ENCODE data around the gene DBH. TPM values are rescaled to one million over a fixed set of nuclear protein-coding genes. Genes with fewer than 3 reads are reported as not detected.

Gene DBH
- polyA plus RNA-seq, 1 donor, result 0.66 TPM

- DNase-seq, result no peak
- Histone ChIP-seq H3K9me3 (ENCODE audit: control insufficient read depth, low read depth, low read length) (no peaks in the 10 kb centered on the region), H3K27ac (ENCODE audit: low read length) (no peak overlapping the region), H3K4me3 (ENCODE audit: low read length) (no peak overlapping the region), H3K27me3 (ENCODE audit: control insufficient read depth, insufficient read depth, low read length) (peaks cover 2% of the 10 kb centered on the region), H3K36me3 (ENCODE audit: control insufficient read depth, insufficient read depth, low read length) (no peaks in the 10 kb centered on the region), H3K4me1 (ENCODE audit: control insufficient read depth, insufficient read depth, low read length) (no peaks in the 10 kb centered on the region)
- no CpG with 5 or more reads among the region's 11 CpGs for WGBS (ENCODE audit: insufficient coverage, low lambda C conversion rate)
These were observed 54.0 kb downstream of the DBH start for GRCh38 chr9:133690081-133690561.

DNA sequence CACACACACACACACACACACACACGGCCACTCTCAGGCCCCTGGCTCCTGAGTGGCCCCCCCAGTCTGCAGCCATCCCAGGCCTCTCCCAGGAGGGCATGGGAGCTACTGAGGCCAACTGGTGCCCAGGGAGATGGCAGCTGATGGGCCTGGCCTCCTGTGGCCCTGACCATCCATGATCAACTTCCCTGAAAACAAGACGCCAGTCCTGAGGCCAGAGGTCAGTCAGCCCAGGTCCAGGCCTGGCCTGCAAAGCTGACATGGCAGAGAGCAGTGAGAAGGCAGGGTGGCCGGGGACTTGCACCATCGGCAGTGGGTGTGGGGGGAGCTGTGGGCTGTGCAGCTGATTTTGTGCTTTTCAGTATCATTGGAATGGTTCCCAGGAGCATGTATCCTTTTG is 55.0 kb downstream of the DBH start:
- DNase-seq, result no peak
- WGBS (ENCODE audit: insufficient coverage, low lambda C conversion rate), result no CpG with 5 or more reads among the region's 4 CpGs
- no peaks in the 10 kb centered on the region for H3K36me3 ChIP-seq (ENCODE audit: control insufficient read depth, insufficient read depth, low read length)
- no peaks in the 10 kb centered on the region for H3K4me1 ChIP-seq (ENCODE audit: control insufficient read depth, insufficient read depth, low read length)
- H3K27ac ChIP-seq (ENCODE audit: low read length), result no peak overlapping the region
- peaks cover 2% of the 10 kb centered on the region for H3K27me3 ChIP-seq (ENCODE audit: control insufficient read depth, insufficient read depth, low read length)
- H3K9me3 ChIP-seq (ENCODE audit: control insufficient read depth, low read depth, low read length), result no peaks in the 10 kb centered on the region
- H3K4me3 ChIP-seq (ENCODE audit: low read length), result no peak overlapping the region

- Histone ChIP-seq H3K4me1 (ENCODE audit: control insufficient read depth, insufficient read depth, low read length) (no peaks in the 10 kb centered on the region), H3K36me3 (ENCODE audit: control insufficient read depth, insufficient read depth, low read length) (no peaks in the 10 kb centered on the region), H3K4me3 (ENCODE audit: low read length) (no peak overlapping the region), H3K27me3 (ENCODE audit: control insufficient read depth, insufficient read depth, low read length) (peaks cover 2% of the 10 kb centered on the region), H3K9me3 (ENCODE audit: control insufficient read depth, low read depth, low read length) (no peaks in the 10 kb centered on the region), H3K27ac (ENCODE audit: low read length) (no peak overlapping the region)
- no peak for DNase-seq
- WGBS (ENCODE audit: insufficient coverage, low lambda C conversion rate), result no CpG with 5 or more reads among the region's 19 CpGs
These were observed 55.6 kb downstream of the DBH start for GRCh38 chr9:133691626-133692363.

DNA sequence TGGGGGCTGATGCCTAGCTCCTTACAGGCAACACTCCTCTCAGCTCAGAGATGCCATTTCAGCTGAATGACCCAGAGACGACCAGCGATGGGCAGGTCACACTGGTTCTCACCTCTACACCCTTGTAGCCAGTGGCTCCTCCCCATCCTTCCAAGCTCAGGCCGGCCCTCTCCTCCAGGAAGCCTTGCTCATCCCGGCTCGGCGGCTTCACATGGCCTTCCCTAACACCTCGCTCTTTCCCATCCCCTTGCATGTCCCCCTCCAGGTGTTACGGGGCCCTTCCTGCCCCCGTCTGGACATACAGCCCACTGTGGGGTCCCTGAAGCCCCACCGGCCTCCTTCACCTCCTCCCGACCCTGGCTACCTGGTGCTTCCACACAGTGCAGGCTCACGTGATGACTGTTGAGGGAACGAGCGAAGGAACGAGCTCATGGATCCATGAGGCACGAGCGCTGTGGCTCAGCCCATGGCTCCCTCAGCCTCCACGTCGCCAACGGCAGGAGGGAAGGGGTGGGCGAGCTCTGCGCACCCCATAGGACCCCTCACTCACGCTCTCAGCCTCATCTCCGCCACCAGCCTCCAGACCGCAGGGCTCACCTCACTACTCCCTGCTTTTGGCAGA is 56.3 kb downstream of the DBH start:
- Histone ChIP-seq H3K36me3 (ENCODE audit: control insufficient read depth, insufficient read depth, low read length) (no peaks in the 10 kb centered on the region), H3K27me3 (ENCODE audit: control insufficient read depth, insufficient read depth, low read length) (peaks cover 2% of the 10 kb centered on the region), H3K27ac (ENCODE audit: low read length) (no peak overlapping the region), H3K4me1 (ENCODE audit: control insufficient read depth, insufficient read depth, low read length) (no peaks in the 10 kb centered on the region), H3K9me3 (ENCODE audit: control insufficient read depth, low read depth, low read length) (no peaks in the 10 kb centered on the region), H3K4me3 (ENCODE audit: low read length) (no peak overlapping the region)
- WGBS (ENCODE audit: insufficient coverage, low lambda C conversion rate), result no CpG with 5 or more reads among the region's 25 CpGs
- no peak for DNase-seq

DNA sequence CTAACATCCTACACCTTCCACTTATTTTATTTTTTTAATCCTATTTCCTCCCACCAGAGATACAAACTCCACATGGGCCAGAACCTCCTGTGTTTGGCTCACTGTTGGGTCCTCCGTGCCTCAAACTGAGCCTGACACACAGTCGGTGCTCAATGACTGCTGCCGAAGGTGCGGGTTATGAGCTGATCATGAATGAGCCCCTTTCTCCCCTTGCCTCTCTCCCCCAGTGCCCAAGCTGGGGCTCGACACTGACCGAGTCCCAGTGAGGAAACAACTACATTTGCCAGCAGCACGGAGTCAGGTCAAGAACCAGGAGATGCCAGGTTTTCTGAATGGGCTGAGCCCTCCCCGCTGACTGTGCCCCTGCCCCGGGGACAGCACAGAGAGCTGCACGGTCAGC is 57.0 kb downstream of the DBH start:
- Histone ChIP-seq H3K9me3 (ENCODE audit: control insufficient read depth, low read depth, low read length) (no peaks in the 10 kb centered on the region), H3K27ac (ENCODE audit: low read length) (no peak overlapping the region), H3K4me3 (ENCODE audit: low read length) (no peak overlapping the region), H3K4me1 (ENCODE audit: control insufficient read depth, insufficient read depth, low read length) (no peaks in the 10 kb centered on the region), H3K27me3 (ENCODE audit: control insufficient read depth, insufficient read depth, low read length) (peaks cover 3% of the 10 kb centered on the region), H3K36me3 (ENCODE audit: control insufficient read depth, insufficient read depth, low read length) (no peaks in the 10 kb centered on the region)
- DNase-seq, result no peak
- WGBS (ENCODE audit: insufficient coverage, low lambda C conversion rate), result 100% methylated on average over 1 of the region's 10 CpGs

DNA sequence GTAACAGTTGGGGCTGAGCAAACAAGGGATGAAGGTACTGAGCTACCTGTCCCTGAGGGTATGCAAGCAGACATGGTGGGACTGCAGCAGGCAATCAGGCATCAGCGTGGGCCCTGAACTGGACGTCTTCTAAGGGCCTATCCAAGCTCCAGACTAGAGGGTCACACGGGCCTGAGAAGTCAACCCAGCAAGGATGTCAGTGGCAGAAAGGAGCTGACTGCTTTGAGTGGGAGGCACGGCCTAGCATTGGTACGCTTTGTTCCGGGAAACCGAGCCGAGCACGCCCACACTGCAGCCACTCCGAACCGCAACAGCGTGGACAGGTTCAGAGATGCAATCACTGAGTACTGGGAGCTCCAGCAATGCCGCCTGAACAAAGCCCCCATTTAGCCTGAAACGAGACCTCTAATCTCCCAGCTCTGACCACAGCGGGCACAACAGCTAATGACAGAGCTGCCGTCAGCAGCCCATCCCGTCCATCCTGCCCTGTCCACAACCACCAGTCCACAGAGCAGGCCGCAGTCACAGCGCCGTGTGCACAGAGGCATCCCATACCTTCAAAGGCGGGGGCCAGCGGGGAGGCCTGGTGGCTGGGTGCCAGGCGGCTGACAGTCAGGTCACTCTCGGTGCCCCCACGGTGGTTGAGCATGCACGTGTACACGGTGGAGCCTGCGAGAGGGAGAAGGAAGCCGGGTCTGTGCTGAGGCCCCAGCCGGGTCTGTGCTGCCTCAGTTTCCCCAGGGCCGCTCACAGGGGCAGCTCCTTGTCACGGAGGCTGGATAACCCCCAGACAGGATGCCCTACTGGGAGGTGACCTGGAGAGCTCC is 57.8 kb downstream of the DBH start:
- H3K4me3 ChIP-seq (ENCODE audit: low read length), result no peak overlapping the region

DNA sequence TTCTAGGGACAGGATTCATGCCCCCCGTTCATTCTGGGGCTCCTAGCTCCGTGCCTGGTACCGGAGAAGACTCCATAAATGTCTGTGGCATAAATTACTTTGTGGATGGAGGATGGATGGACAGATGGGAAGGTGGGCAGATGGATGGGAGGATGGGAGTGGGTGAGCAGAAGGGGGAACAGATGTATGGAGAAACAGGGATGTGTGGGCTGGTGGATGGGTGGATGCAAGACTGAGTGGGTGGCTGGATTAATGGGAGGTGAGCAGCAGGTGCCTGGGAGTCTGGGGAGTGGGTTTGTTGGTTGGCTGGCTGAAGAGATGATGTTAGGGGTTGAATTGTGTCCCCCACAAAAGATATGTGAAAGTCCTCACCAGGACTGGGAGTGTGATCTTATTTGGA is 58.5 kb downstream of the DBH start:
- Histone ChIP-seq H3K9me3 (ENCODE audit: control insufficient read depth, low read depth, low read length) (no peaks in the 10 kb centered on the region), H3K4me1 (ENCODE audit: control insufficient read depth, insufficient read depth, low read length) (no peaks in the 10 kb centered on the region), H3K36me3 (ENCODE audit: control insufficient read depth, insufficient read depth, low read length) (no peaks in the 10 kb centered on the region), H3K27ac (ENCODE audit: low read length) (no peak overlapping the region), H3K27me3 (ENCODE audit: control insufficient read depth, insufficient read depth, low read length) (peaks cover 2% of the 10 kb centered on the region), H3K4me3 (ENCODE audit: low read length) (no peak overlapping the region)
- no CpG with 5 or more reads among the region's 3 CpGs for WGBS (ENCODE audit: insufficient coverage, low lambda C conversion rate)
- DNase-seq, result no peak

More for the DNA sequence above, 57.8 kb downstream of the DBH start:
- no peak overlapping the region for H3K27ac ChIP-seq (ENCODE audit: low read length)
- WGBS (ENCODE audit: insufficient coverage, low lambda C conversion rate), result no CpG with 5 or more reads among the region's 32 CpGs
- H3K9me3 ChIP-seq (ENCODE audit: control insufficient read depth, low read depth, low read length), result no peaks in the 10 kb centered on the region
- no peak for DNase-seq
- H3K4me1 ChIP-seq (ENCODE audit: control insufficient read depth, insufficient read depth, low read length), result no peaks in the 10 kb centered on the region
- H3K36me3 ChIP-seq (ENCODE audit: control insufficient read depth, insufficient read depth, low read length), result no peaks in the 10 kb centered on the region
- peaks cover 2% of the 10 kb centered on the region for H3K27me3 ChIP-seq (ENCODE audit: control insufficient read depth, insufficient read depth, low read length)

GRCh38 chr9:133696071-133696472 is 59.9 kb downstream of the DBH start:
- Histone ChIP-seq H3K4me3 (ENCODE audit: low read length) (no peak overlapping the region), H3K9me3 (ENCODE audit: control insufficient read depth, low read depth, low read length) (no peaks in the 10 kb centered on the region), H3K4me1 (ENCODE audit: control insufficient read depth, insufficient read depth, low read length) (no peaks in the 10 kb centered on the region), H3K36me3 (ENCODE audit: control insufficient read depth, insufficient read depth, low read length) (no peaks in the 10 kb centered on the region), H3K27ac (ENCODE audit: low read length) (no peak overlapping the region), H3K27me3 (ENCODE audit: control insufficient read depth, insufficient read depth, low read length) (peaks cover 2% of the 10 kb centered on the region)
- no peak for DNase-seq
- WGBS (ENCODE audit: insufficient coverage, low lambda C conversion rate), result no CpG with 5 or more reads among the region's 12 CpGs

GRCh38 chr9:133699546-133699945 is 63.4 kb downstream of the DBH start:
- no peaks in the 10 kb centered on the region for H3K36me3 ChIP-seq (ENCODE audit: control insufficient read depth, insufficient read depth, low read length)
- WGBS (ENCODE audit: insufficient coverage, low lambda C conversion rate), result 90% methylated on average over 2 of the region's 6 CpGs
- H3K4me1 ChIP-seq (ENCODE audit: control insufficient read depth, insufficient read depth, low read length), result peaks cover 7% of the 10 kb centered on the region
- peaks cover 27% of the 10 kb centered on the region for H3K27me3 ChIP-seq (ENCODE audit: control insufficient read depth, insufficient read depth, low read length)
- no peak overlapping the region for H3K27ac ChIP-seq (ENCODE audit: low read length)
- peaks cover 4% of the 10 kb centered on the region for H3K9me3 ChIP-seq (ENCODE audit: control insufficient read depth, low read depth, low read length)
- no peak overlapping the region for H3K4me3 ChIP-seq (ENCODE audit: low read length)
- DNase-seq, result no peak

GRCh38 chr9:133700819-133701320 is 64.7 kb downstream of the DBH start:
- Histone ChIP-seq H3K27ac (ENCODE audit: low read length) (no peak overlapping the region), H3K36me3 (ENCODE audit: control insufficient read depth, insufficient read depth, low read length) (no peaks in the 10 kb centered on the region), H3K4me3 (ENCODE audit: low read length) (no peak overlapping the region), H3K9me3 (ENCODE audit: control insufficient read depth, low read depth, low read length) (peaks cover 4% of the 10 kb centered on the region), H3K27me3 (ENCODE audit: control insufficient read depth, insufficient read depth, low read length) (peaks cover 27% of the 10 kb centered on the region), H3K4me1 (ENCODE audit: control insufficient read depth, insufficient read depth, low read length) (peaks cover 7% of the 10 kb centered on the region)
- no CpG with 5 or more reads among the region's 4 CpGs for WGBS (ENCODE audit: insufficient coverage, low lambda C conversion rate)
- no peak for DNase-seq
